T-cell (primary cell): Measurements from ENCODE around the gene TRUB2. TPM values are rescaled to one million over a fixed set of nuclear protein-coding genes. Genes with fewer than 3 reads are reported as not detected.

Experiments
- ATAC-seq, 4 experiments: fragments of 200-7000 bp in 3 of 4; fragments of 150-1000 bp in 1 of 4; cut with Tn5 transposase; replicated peaks in 1 of 4; 1 replicate in 3 of 4; 2 replicates in 1 of 4; pipeline ENCODE4 v1.10.0; 2021; ENCODE audit warnings: moderate library complexity in 3 of 4, mild to moderate bottlenecking in 2 of 4, moderate number of reproducible peaks in 1 of 4
- CTCF ChIA-PET, 2 donors: fragments of 300-600 bp; sonication (Branson Sonifier 250); formaldehyde crosslinking; loops; one replicate each; lab custom pipeline; 2022; ENCODE audit warnings: antibody characterized with exemption in 2 of 2; lab: Charles Lee
- POLR2A ChIA-PET, 2 donors: fragments of 300-600 bp; sonication (Branson Sonifier 250); formaldehyde crosslinking; loops; one replicate each; lab custom pipeline; 2022; ENCODE audit warnings: antibody characterized with exemption in 2 of 2; lab: Charles Lee
- DNase-seq, 35 experiments: peaks; one replicate each; pipeline versions ENCODE4 v3.0.0 to v3.0.0-alpha.2; 2013 to 2023
- H3K27ac ChIP-seq: one replicate; pipeline ENCODE4 v1.5.1; 2013; ENCODE audit warnings: low read length
- H3K27me3 ChIP-seq, 2 experiments: replicated peaks in 1 of 2; 1 replicate in 1 of 2; 2 replicates in 1 of 2; pipeline versions ENCODE4 v1.6.1 to v1.7.0; 2013; ENCODE audit warnings: low read length in 1 of 2, mixed read lengths in 1 of 2; ENCODE audit not compliant: control insufficient read depth in 2 of 2, insufficient read depth in 2 of 2; ENCODE audit errors: extremely low read depth in 1 of 2
- H3K36me3 ChIP-seq, 2 donors: 1 replicate in 1 of 2; 2 replicates in 1 of 2; pipeline versions ENCODE4 v1.6.1 to v1.7.0; 2013; ENCODE audit warnings: low read length in 1 of 2; ENCODE audit not compliant: control insufficient read depth in 2 of 2, insufficient read depth in 1 of 2; ENCODE audit errors: extremely low read depth in 1 of 2
- H3K4me1 ChIP-seq, 2 experiments: 1 replicate in 1 of 2; 2 replicates in 1 of 2; pipeline versions ENCODE4 v1.6.1 to v1.7.0; 2013; ENCODE audit warnings: low read length in 2 of 2, mixed read lengths in 1 of 2; ENCODE audit not compliant: insufficient read depth in 2 of 2, control insufficient read depth in 1 of 2; ENCODE audit errors: extremely low read depth in 1 of 2
- H3K4me3 ChIP-seq, 2 donors: 1 replicate in 1 of 2; 2 replicates in 1 of 2; pipeline versions ENCODE4 v1.5.1 to v1.7.0; 2013; ENCODE audit warnings: mild to moderate bottlenecking in 2 of 2, low read length in 1 of 2, moderate library complexity in 1 of 2; ENCODE audit not compliant: control insufficient read depth in 1 of 2; ENCODE audit errors: extremely low read depth in 1 of 2
- H3K9me3 ChIP-seq: 2 replicates; pipeline ENCODE4 v1.7.0; 2013
- H3K27ac Mint-ChIP-seq, 2 donors: one replicate each; pipeline ENCODE4 v1.8.0; 2020 to 2021; ENCODE audit warnings: mild to moderate bottlenecking in 2 of 2, mixed read lengths in 2 of 2
- H3K27me3 Mint-ChIP-seq, 2 donors: one replicate each; pipeline ENCODE4 v1.8.0; 2021 to 2022; ENCODE audit warnings: mixed read lengths in 2 of 2
- H3K36me3 Mint-ChIP-seq: one replicate; pipeline ENCODE4 v1.8.0; 2021; ENCODE audit warnings: mixed read lengths
- H3K4me1 Mint-ChIP-seq, 3 donors: one replicate each; pipeline ENCODE4 v1.8.0; 2020 to 2022; ENCODE audit warnings: mixed read lengths in 3 of 3, mild to moderate bottlenecking in 1 of 3
- H3K4me3 Mint-ChIP-seq, 3 donors: one replicate each; pipeline ENCODE4 v1.8.0; 2020 to 2022; ENCODE audit warnings: mild to moderate bottlenecking in 3 of 3, mixed read lengths in 3 of 3, moderate library complexity in 3 of 3
- H3K9me3 Mint-ChIP-seq, 3 donors: one replicate each; pipeline ENCODE4 v1.8.0; 2020 to 2022; ENCODE audit warnings: mixed read lengths in 3 of 3
- WGBS: methylation state at CpG from one replicate; pipeline ENCODE4 v1.1.5; 2013; ENCODE audit warnings: missing lambda C conversion rate; ENCODE audit not compliant: insufficient coverage; 5-methylcytosine and 5-hydroxymethylcytosine counted together
- total RNA-seq, 35 experiments: library from RNA in 6 of 35; stranded (reverse) in 6 of 35; fragments of 120-200 nt in 1 of 35; gene quantifications; one replicate each; pipeline versions ENCODE4 v1.2.1 to v1.2.4 and lab custom pipeline; 2013 to 2026

TRUB2 gene
- total RNA-seq, 5 donors from 2014 or later (not counting 1 experiment from before 2014, with no cell fraction given), result 12.4 to 22.9 (median 21.9) TPM

DNA sequence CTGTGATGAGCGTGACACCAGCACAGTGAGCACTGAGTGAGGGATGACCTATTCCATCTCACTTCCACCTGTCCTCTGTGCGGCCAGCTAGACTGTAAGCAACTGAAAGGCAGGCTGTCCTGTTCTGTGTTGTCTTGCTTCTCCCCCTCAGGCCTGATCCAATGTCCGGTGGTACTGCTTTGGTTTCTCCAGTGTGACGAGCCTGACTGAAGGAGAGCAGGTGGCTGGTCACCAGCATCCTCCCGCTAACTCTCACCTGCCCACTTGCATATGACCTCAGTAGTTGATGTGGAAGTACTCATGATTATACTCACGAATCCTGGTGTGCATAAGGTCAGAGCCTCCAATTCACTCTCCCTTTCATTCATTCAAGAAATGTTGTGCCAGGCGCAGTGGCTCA, 15.7 kb upstream of the TRUB2 start:
- H3K4me3 Mint-ChIP-seq, result no peak overlapping the region
- ChIA-PET POLR2A (interaction anchor here in 1 of 2 donors (0.6 kb wide), 1 partner anchor 126 kb away, joined by 6 read pairs; no protein-coding TSS in a partner anchor), CTCF (interaction anchor here in 1 of 2 donors (0.7 kb wide), 1 partner anchor 33 kb away, joined by 3 read pairs; the partner anchor contains the start of gene URM1)
- H3K9me3 Mint-ChIP-seq, result no peaks in the 10 kb centered on the region
- Histone ChIP-seq H3K9me3 (no peaks in the 10 kb centered on the region), H3K36me3 (peaks cover 0 to 4% of the 10 kb centered on the region in 2 donors), H3K4me3 (no peak overlapping the region), H3K27me3 (no peaks in the 10 kb centered on the region), H3K4me1 (peaks cover 7 to 19% of the 10 kb centered on the region in 2 experiments), H3K27ac (no peak overlapping the region)
- H3K27me3 Mint-ChIP-seq, result no peaks in the 10 kb centered on the region
- peaks cover 8 to 9% (median 8%) of the 10 kb centered on the region in 3 donors for H3K4me1 Mint-ChIP-seq
- peaks cover under 1% of the 10 kb centered on the region for H3K36me3 Mint-ChIP-seq
- no peak overlapping the region for H3K27ac Mint-ChIP-seq
- 100% methylated on average over 4 of the region's 7 CpGs for WGBS
- DNase-seq (no peak), ATAC-seq (no peak)

DNA sequence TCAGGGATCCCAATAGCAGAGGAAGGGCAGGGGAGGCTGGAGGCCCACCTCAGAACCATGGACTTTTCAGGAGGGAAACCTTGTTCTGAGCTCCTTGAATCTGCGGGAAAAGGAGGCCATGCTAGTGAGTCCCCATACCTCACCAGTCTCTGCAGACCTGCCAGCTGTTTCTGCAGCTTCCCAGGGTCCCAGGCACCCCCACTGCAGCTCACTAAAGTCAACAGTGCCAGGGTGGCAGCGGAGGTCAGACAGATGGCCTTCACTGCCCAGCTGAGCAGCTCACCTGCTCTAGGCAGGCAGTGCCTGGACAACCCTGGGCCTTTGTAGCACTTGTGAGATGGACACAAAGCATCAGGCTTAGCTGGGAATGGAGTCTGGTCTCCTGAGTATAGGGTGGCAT, 13.7 kb upstream of the TRUB2 start:
- H3K9me3 Mint-ChIP-seq, result no peaks in the 10 kb centered on the region
- H3K4me1 ChIP-seq, result peaks cover 2 to 10% of the 10 kb centered on the region in 2 experiments
- no peak overlapping the region for H3K4me3 ChIP-seq
- POLR2A ChIA-PET, result no interaction called here
- CTCF ChIA-PET, result no interaction called here
- no peaks in the 10 kb centered on the region for H3K9me3 ChIP-seq
- ATAC-seq (no peak), DNase-seq (no peak)
- WGBS, result 100% methylated on average over 2 of the region's 2 CpGs
- no peak overlapping the region for H3K27ac ChIP-seq
- peaks cover 0 to 4% (median 0%) of the 10 kb centered on the region in 3 donors for H3K4me1 Mint-ChIP-seq
- H3K27me3 Mint-ChIP-seq, result no peaks in the 10 kb centered on the region
- H3K27me3 ChIP-seq, result no peaks in the 10 kb centered on the region
- peaks cover 0 to 9% of the 10 kb centered on the region in 2 donors for H3K36me3 ChIP-seq
- no peak overlapping the region for H3K4me3 Mint-ChIP-seq
- peaks cover 9% of the 10 kb centered on the region for H3K36me3 Mint-ChIP-seq
- no peak overlapping the region for H3K27ac Mint-ChIP-seq

DNA sequence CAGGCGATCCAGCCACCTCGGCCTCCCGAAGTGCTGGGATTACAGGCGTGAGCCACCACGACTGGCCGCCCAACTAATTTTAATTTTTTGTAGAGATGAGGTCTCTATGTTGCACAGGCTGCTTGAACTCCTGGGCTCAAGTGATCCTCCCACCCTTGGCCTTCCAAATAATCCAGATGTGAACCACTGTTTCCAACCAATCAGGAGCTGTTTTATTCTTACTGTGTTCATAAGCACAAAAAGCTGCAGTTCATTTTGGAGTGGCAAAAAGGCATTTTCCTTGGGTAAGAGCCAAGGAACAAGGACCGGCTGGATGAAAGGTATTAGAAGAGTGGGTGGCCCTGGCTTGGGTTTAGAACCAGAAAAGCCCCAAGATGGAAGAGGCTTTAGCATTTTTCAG, 12.9 kb upstream of the TRUB2 start:
- CTCF ChIA-PET, result interaction anchor here in 1 of 2 donors (0.6 kb wide), 1 partner anchor 85 kb away, joined by 3 read pairs; no protein-coding TSS in a partner anchor

DNA sequence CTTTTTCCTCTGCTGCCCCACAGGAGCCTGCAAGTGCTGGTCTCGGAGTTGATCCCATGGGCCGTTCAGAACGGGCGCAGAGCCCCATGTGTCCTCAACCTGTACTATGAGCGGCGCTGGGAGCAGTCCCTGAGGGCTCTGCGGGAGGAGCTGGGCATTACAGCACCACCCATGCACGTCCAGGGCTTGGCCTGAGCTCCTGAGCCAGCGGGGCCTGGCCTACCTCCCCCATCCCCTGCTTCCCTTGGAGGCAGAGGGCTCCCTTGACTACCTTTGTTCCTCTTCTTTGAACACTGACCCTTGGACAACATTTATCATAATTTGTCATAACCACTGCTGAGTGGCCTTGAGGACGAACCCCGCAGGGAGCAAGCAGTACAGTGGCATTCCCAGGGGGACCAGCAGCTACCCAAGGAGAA, 11.2 kb upstream of the TRUB2 start:
- Histone ChIP-seq H3K27ac (no peak overlapping the region), H3K9me3 (no peaks in the 10 kb centered on the region), H3K4me1 (no peaks in the 10 kb centered on the region), H3K4me3 (no peak overlapping the region), H3K36me3 (peaks cover 0 to 15% of the 10 kb centered on the region in 2 donors), H3K27me3 (no peaks in the 10 kb centered on the region)
- WGBS, result 97% methylated on average over 11 of the region's 11 CpGs
- Mint-ChIP-seq H3K4me3 (no peak overlapping the region), H3K4me1 (no peaks in the 10 kb centered on the region), H3K36me3 (peaks cover 12% of the 10 kb centered on the region), H3K9me3 (no peaks in the 10 kb centered on the region), H3K27me3 (no peaks in the 10 kb centered on the region), H3K27ac (no peak overlapping the region)
- ChIA-PET POLR2A (no interaction called here), CTCF (interaction anchor here in 1 of 2 donors (0.5 kb wide), 1 partner anchor 70 kb away, joined by 3 read pairs; no protein-coding TSS in a partner anchor)
- DNase-seq, result no peak
- ATAC-seq, result no peak

More for the DNA sequence above, 12.9 kb upstream of the TRUB2 start:
- Mint-ChIP-seq H3K36me3 (peaks cover 9% of the 10 kb centered on the region), H3K27me3 (no peaks in the 10 kb centered on the region), H3K4me1 (peaks cover 0 to 4% (median 0%) of the 10 kb centered on the region in 3 donors), H3K27ac (no peak overlapping the region), H3K4me3 (no peak overlapping the region), H3K9me3 (no peaks in the 10 kb centered on the region)
- no peak overlapping the region for H3K27ac ChIP-seq
- peaks cover 0 to 9% of the 10 kb centered on the region in 2 donors for H3K36me3 ChIP-seq
- ATAC-seq (no peak), DNase-seq (no peak)
- WGBS, result 71% methylated on average over 1 of the region's 7 CpGs
- no peaks in the 10 kb centered on the region for H3K27me3 ChIP-seq
- no peaks in the 10 kb centered on the region for H3K9me3 ChIP-seq
- POLR2A ChIA-PET, result interaction anchor here in 1 of 2 donors (0.6 kb wide), 1 partner anchor 136 kb away, joined by 3 read pairs; no protein-coding TSS in a partner anchor
- H3K4me3 ChIP-seq, result no peak overlapping the region
- H3K4me1 ChIP-seq, result peaks cover 2 to 7% of the 10 kb centered on the region in 2 experiments

DNA sequence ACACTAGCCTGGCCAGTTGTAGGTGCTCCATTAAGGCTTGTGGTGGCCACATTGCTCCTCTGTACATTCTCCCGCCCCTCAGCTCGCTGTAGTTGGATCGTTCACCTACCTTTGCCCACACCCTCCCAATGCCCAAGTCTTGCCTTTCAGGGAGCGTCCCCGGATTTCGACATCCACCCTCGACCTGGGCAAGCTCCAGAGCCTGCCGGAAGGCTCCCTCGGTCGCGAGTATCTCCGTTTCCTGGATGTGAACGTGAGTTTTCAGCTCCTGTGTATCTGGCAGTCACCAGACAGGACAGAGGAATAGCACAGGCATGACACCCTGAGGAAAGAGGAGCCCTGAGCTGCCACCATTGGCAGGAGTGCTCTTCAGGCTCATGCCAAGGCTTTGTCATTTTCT, 3.4 kb upstream of the TRUB2 start:
- peaks cover 26 to 42% (median 37%) of the 10 kb centered on the region in 3 donors for H3K4me1 Mint-ChIP-seq
- H3K4me1 ChIP-seq, result peaks cover 8 to 37% of the 10 kb centered on the region in 2 experiments
- ATAC-seq, result no peak
- peaks cover 0 to 29% of the 10 kb centered on the region in 2 donors for H3K36me3 ChIP-seq
- H3K9me3 Mint-ChIP-seq, result no peaks in the 10 kb centered on the region
- ChIA-PET POLR2A (no interaction called here), CTCF (no interaction called here)
- H3K4me3 ChIP-seq, result no peak overlapping the region
- H3K36me3 Mint-ChIP-seq, result peaks cover 20% of the 10 kb centered on the region
- no peak overlapping the region for H3K27ac ChIP-seq
- H3K27me3 ChIP-seq, result no peaks in the 10 kb centered on the region
- H3K9me3 ChIP-seq, result no peaks in the 10 kb centered on the region
- 90% methylated on average over 13 of the region's 13 CpGs for WGBS
- H3K4me3 Mint-ChIP-seq, result peak overlapping the region in 1 of 3 donors; percentile 13
- no peaks in the 10 kb centered on the region for H3K27me3 Mint-ChIP-seq
- DNase-seq, result no peak
- no peak overlapping the region for H3K27ac Mint-ChIP-seq

DNA sequence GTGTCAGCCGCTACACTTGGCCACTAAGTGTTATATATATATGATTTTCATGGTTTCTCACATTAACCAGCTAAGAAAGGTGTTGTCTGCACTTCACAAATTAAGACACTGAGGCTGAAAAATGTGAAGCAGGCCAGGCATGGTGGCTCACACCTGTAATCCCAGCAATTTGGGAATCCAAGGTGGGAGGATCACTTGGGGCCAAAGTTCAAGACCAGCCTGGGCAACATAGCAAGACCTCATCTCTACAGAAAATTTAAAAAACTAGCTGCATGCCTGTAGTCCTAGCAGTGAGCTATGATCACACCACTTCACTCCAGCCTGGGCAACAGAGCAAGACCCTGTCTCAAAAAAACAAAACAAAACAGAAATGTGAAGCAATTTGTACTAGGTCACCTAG, 2.2 kb upstream of the TRUB2 start:
- H3K4me1 ChIP-seq, result peaks cover 8 to 37% of the 10 kb centered on the region in 2 experiments
- Mint-ChIP-seq H3K4me3 (peak overlapping the region; percentile 90 to 97 (median 95)), H3K9me3 (no peaks in the 10 kb centered on the region), H3K27me3 (no peaks in the 10 kb centered on the region), H3K36me3 (peaks cover 20% of the 10 kb centered on the region), H3K4me1 (peaks cover 26 to 42% (median 37%) of the 10 kb centered on the region in 3 donors), H3K27ac (no peak overlapping the region)
- no peaks in the 10 kb centered on the region for H3K9me3 ChIP-seq
- no peaks in the 10 kb centered on the region for H3K27me3 ChIP-seq
- ATAC-seq (no peak), DNase-seq (no peak)
- no peak overlapping the region for H3K27ac ChIP-seq
- ChIA-PET CTCF (no interaction called here), POLR2A (no interaction called here)
- no peak overlapping the region for H3K4me3 ChIP-seq
- peaks cover 0 to 29% of the 10 kb centered on the region in 2 donors for H3K36me3 ChIP-seq
- no CpG with 5 or more reads among the region's 1 CpG for WGBS
